NB4 (cell line): ENCODE results near the gene C1QTNF6.

Experiments used
- DNase-seq: peaks from one replicate; pipeline ENCODE4 v3.0.0; 2010; ENCODE audit warnings: low read depth
- H3K4me3 ChIP-seq: one replicate; pipeline ENCODE4 v1.5.1; 2011; ENCODE audit warnings: mild to moderate bottlenecking, low read depth, low read length, moderate library complexity
- CTCF ChIP-seq: IDR thresholded peaks from one replicate; pipeline ENCODE4 v1.5.1; 2012; ENCODE audit warnings: low read depth, low read length
- MYC ChIP-seq: IDR thresholded peaks from 2 replicates; pipeline ENCODE4 v1.6.1; 2011; ENCODE audit warnings: low read depth, low read length
- POLR2A ChIP-seq: IDR thresholded peaks from 2 replicates; pipeline ENCODE4 v1.6.1; 2011; ENCODE audit warnings: mild to moderate bottlenecking; ENCODE audit not compliant: insufficient read length; ENCODE audit errors: extremely low read depth
- TF ChIP-seq, protein P1 (sequence below): IDR thresholded peaks from 2 replicates; pipeline ENCODE4 v1.6.1; 2011; ENCODE audit warnings: low read depth, low read length

Gene C1QTNF6

DNA sequence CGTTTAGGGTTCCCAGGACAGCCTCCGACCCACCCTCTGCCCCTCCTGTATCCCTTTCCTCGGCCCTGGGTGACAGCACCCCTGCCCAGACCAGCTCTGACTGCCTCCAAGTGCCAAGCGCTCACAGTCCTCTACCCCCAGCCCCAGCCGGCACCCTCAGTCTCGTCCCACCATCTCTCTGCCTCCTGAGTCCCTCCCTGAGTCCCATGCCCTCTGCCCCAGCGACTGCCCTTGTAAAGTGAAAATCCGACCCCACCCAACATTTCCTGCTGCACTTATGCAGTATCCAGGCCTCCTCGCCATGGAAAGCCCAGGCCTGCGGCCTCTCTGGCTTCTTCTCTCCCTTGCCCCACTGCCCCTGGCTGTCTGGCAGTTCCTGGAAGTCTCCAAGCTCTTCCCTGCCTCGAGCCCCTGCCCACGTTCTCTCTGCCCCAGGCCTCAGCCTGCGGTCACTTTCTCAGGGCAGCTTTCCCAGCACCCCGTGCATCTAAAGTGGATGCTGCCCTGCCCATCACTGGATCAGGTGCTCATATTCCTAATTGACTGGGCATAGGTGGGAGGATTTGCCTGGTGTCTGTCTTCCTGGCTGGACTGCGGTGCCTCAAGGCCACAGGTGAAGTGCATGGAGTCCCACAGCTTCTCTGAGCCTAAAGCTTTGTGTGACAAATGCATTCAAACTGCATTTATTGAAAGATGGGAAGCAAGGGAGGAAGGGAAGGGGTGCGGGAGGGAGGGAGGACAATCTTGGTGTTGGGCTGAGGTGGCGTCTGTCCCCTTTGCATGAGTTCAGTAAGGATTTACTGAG, 20.7 kb downstream of the C1QTNF6 start:
- TF ChIP-seq CTCF (no peak), MYC (no peak), POLR2A (no peak)
- no peak overlapping the region for H3K4me3 ChIP-seq
- DNase-seq, result no peak

DNA sequence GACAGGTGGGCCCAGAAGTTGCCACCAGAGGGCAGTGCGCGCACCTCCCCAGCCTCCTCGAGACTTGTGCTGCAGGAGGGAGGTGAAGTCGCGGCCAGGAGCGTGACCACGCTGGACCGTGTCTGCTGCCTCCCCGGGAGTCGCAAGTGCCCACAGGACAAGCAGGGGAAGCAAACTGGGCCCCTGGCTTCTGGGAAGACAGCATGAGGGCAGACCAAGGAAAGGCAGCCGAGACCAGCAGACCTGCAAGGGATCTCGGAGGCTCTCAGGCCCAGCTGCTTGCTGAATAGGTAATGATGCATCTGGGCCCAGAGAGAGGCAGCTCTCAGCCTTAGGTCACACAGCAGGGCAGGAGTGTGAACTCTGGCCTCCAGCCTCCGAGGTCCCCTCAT, 21.4 kb downstream of the C1QTNF6 start:
- TF ChIP-seq MYC, result no peak
- peak; percentile 79 for TF ChIP-seq CTCF
- TF ChIP-seq, protein P1, sequence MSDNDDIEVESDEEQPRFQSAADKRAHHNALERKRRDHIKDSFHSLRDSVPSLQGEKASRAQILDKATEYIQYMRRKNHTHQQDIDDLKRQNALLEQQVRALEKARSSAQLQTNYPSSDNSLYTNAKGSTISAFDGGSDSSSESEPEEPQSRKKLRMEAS, result 0 out of 2 replicates have a peak, but pooled peaks have one; percentile 20
- no peak for TF ChIP-seq POLR2A
- peak; percentile 80 for DNase-seq
- no peak overlapping the region for H3K4me3 ChIP-seq

- H3K4me3 ChIP-seq, result no peak overlapping the region
- DNase-seq, result no peak
- TF ChIP-seq CTCF (no peak), POLR2A (no peak), MYC (no peak)
- TF ChIP-seq, protein P1, result no peak
These were observed 21.9 kb downstream of the C1QTNF6 start for GRCh38 chr22:37165940-37166674.

DNA sequence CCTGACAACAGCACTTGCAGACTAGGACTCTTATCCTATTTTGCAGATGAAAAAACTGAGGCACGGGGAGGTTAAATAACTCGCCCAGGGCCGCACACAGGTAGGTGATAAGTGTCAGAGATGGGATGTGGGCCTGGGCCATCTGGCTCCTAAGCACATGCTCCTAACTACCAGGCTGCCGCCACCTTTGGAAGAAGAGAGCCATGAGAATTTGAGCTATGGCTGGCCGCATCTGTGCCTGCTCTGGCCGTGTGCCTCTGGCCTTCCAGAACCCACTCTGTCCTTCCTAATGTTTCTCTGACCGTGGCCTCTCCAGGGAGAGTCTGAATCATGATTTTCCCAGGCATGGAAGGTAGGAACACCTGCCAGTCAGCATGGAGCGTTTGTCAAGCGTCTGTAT, 23.0 kb downstream of the C1QTNF6 start:
- no peak for DNase-seq
- H3K4me3 ChIP-seq, result no peak overlapping the region
- TF ChIP-seq, protein P1, result no peak
- no peak for TF ChIP-seq MYC
- TF ChIP-seq POLR2A, result no peak
- TF ChIP-seq CTCF, result no peak

DNA sequence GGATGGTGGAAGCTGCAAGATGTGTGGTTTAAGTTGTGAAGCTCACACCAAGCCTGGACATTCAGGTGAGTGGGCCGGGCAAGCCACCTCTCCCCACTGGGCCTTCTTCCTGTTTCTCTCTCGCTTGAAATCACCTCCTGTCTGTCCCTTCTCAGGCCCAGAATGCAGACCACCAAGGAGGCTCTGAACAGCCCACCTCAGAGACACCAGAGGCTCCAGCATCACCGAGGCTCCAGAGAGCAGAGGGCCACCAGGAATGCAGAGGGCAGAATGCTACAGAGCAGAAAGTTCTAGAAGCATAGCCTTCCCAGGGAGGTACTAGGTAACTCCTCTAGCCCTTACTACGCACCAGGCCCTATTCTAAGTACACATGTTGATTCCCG, 23.6 kb downstream of the C1QTNF6 start:
- no peak for DNase-seq
- no peak overlapping the region for H3K4me3 ChIP-seq
- TF ChIP-seq, protein P1, result no peak
- TF ChIP-seq MYC (no peak), CTCF (no peak), POLR2A (no peak)
